SU-DHL-6 (cell line): Measurements from ENCODE around the gene ZNF317.

Source experiments
- H2AFZ ChIP-seq: fragments of 200-600 bp; sonication (generic); 2 replicates; pipeline ENCODE4 v1.6.1; 2014; ENCODE audit warnings: low read depth, mild to moderate bottlenecking, moderate library complexity, mixed read lengths, antibody characterized with exemption, low read length; ENCODE audit not compliant: severe bottlenecking
- H3F3A ChIP-seq: fragments of 200-600 bp; shearing (Covaris generic); 2 replicates; pipeline ENCODE4 v1.6.0; 2016; ENCODE audit warnings: antibody characterized with exemption, mild to moderate bottlenecking; ENCODE audit not compliant: insufficient read depth
- H3K27ac ChIP-seq: fragments of 200-600 bp; sonication (generic); 2 replicates; pipeline ENCODE4 v1.5.1; 2016; ENCODE audit warnings: low read depth, mild to moderate bottlenecking, low read length, moderate library complexity, mixed read lengths
- H3K27me3 ChIP-seq: fragments of 200-600 bp; sonication (generic), shearing (Covaris generic); 2 replicates; pipeline ENCODE4 v1.6.0; 2014; ENCODE audit warnings: mild to moderate bottlenecking, low read length
- H3K36me3 ChIP-seq: fragments of 200-600 bp; sonication (generic); 2 replicates; pipeline ENCODE4 v1.6.1; 2014; ENCODE audit warnings: mild to moderate bottlenecking, low read length, mixed read lengths
- H3K4me2 ChIP-seq: fragments of 300-600, 200-600 bp; shearing (Covaris generic), sonication (generic); 2 replicates; pipeline ENCODE4 v1.6.0; 2014; ENCODE audit warnings: low read length, low read depth, mild to moderate bottlenecking; ENCODE audit not compliant: poor library complexity, severe bottlenecking
- H3K4me3 ChIP-seq: fragments of 200-600 bp; sonication (generic); 2 replicates; pipeline ENCODE4 v1.5.1; 2014; ENCODE audit warnings: antibody characterized with exemption, low read length, mild to moderate bottlenecking, mixed read lengths; ENCODE audit not compliant: insufficient read depth, poor library complexity, severe bottlenecking
- H3K79me2 ChIP-seq: fragments of 200-600 bp; sonication (generic); 2 replicates; pipeline ENCODE4 v1.6.1; 2014; ENCODE audit warnings: mild to moderate bottlenecking, low read length, moderate library complexity; ENCODE audit not compliant: insufficient read depth
- H3K9ac ChIP-seq: fragments of 200-600 bp; sonication (generic); 2 replicates; pipeline ENCODE4 v1.7.0; 2014; ENCODE audit warnings: mild to moderate bottlenecking, low read length
- H3K9me2 ChIP-seq: fragments of 200-600 bp; sonication (generic); replicated peaks from 2 replicates; pipeline ENCODE4 v1.6.1; 2014; ENCODE audit warnings: low read length; ENCODE audit not compliant: insufficient read depth
- H3K9me3 ChIP-seq: fragments of 200-600 bp; sonication (generic); 2 replicates; pipeline ENCODE4 v1.6.1; 2014; ENCODE audit warnings: low read length, mixed read lengths; ENCODE audit not compliant: insufficient read depth
- H4K20me1 ChIP-seq: fragments of 200-600 bp; sonication (generic); 2 replicates; pipeline ENCODE4 v1.6.1; 2014; ENCODE audit warnings: low read depth, mild to moderate bottlenecking, antibody characterized with exemption, low read length, moderate library complexity, mixed read lengths
- EZH2phosphoT487 ChIP-seq: fragments of 200-600 bp; sonication (generic), shearing (Covaris generic); conservative IDR thresholded peaks from 2 replicates; pipeline ENCODE4 v1.6.1; 2018; ENCODE audit warnings: mild to moderate bottlenecking, antibody characterized with exemption, low read length, moderate library complexity, mixed read lengths
- TF ChIP-seq, protein P1 (sequence below): fragments of 200-600 bp; sonication (generic); IDR thresholded peaks from one replicate; pipeline ENCODE4 v1.5.1; 2017; ENCODE audit warnings: antibody characterized with exemption, mild to moderate bottlenecking, low read length, moderate library complexity; ENCODE audit not compliant: insufficient read depth, poor library complexity, severe bottlenecking

Gene ZNF317

GRCh38 chr19:9140159-9140874 lies at the start of gene ZNF317:
TSS of gene ZNF317 (plus strand) at chr19:9140397. CDS start at chr19:9156017, 15,620 bp downstream.
- peak within 1 kb of the TSS; percentile 53 for H3K27ac ChIP-seq
- 0 out of 2 replicates have a peak, but pooled peaks cover 4% of the 10 kb centered on the region for H4K20me1 ChIP-seq

DNA sequence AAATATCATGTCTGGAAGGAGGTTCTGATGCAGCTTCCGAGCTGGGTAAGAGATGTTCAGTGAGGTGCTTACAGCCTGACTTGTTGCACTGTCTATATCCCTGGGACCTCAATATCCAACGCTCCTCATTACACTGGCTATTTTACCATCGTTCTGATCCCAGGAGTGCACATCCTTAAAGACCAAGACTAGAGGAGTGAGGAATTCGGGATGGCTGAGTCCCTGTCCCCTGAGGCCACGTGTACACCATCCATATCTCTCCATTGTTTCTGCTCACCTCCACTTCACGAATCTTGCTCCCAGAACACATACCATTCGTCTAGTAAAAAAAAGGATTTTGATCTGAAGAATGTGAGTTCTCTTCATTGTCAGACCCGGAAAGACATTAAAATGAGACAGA lies 32.8 kb upstream of the ZNF317 start, which contains the start of gene OR7G2:
Gene OR7G2, minus strand, starts transcription at position 101 of the 400 bp plus-strand sequence. CDS start 4,232 bp downstream, outside the sequence.
- H4K20me1 ChIP-seq = no peaks in the 10 kb centered on the region
- no peaks in the 10 kb centered on the region for H3K9me3 ChIP-seq
- no peak within 1 kb of the TSS for H3K27ac ChIP-seq
- no peaks in the 10 kb centered on the region for H3K9me2 ChIP-seq
- H3K4me3 ChIP-seq = no peak within 1 kb of the TSS
- H3K4me2 ChIP-seq = no peak within 1 kb of the TSS
- TF ChIP-seq, protein P1, sequence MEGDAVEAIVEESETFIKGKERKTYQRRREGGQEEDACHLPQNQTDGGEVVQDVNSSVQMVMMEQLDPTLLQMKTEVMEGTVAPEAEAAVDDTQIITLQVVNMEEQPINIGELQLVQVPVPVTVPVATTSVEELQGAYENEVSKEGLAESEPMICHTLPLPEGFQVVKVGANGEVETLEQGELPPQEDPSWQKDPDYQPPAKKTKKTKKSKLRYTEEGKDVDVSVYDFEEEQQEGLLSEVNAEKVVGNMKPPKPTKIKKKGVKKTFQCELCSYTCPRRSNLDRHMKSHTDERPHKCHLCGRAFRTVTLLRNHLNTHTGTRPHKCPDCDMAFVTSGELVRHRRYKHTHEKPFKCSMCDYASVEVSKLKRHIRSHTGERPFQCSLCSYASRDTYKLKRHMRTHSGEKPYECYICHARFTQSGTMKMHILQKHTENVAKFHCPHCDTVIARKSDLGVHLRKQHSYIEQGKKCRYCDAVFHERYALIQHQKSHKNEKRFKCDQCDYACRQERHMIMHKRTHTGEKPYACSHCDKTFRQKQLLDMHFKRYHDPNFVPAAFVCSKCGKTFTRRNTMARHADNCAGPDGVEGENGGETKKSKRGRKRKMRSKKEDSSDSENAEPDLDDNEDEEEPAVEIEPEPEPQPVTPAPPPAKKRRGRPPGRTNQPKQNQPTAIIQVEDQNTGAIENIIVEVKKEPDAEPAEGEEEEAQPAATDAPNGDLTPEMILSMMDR = no peak
- no peak for TF ChIP-seq EZH2phosphoT487
- no peaks in the 10 kb centered on the region for H3K79me2 ChIP-seq
- no peak within 1 kb of the TSS for H3K9ac ChIP-seq
- no peaks in the 10 kb centered on the region for H3K27me3 ChIP-seq
- H3K36me3 ChIP-seq = no peaks in the 10 kb centered on the region
- no peaks in the 10 kb centered on the region for H3F3A ChIP-seq
- no peak within 1 kb of the TSS for H2AFZ ChIP-seq

More at GRCh38 chr19:9140159-9140874, at the start of gene ZNF317:
- Histone ChIP-seq H3K9me2 (no peaks in the 10 kb centered on the region), H2AFZ (peak within 1 kb of the TSS; percentile 87), H3K27me3 (no peaks in the 10 kb centered on the region), H3K9ac (peak within 1 kb of the TSS; percentile 97), H3K79me2 (peaks cover 52% of the 10 kb centered on the region), H3F3A (peaks cover 3% of the 10 kb centered on the region; the same call in 1 of the 2 replicates), H3K36me3 (peaks cover 35% of the 10 kb centered on the region), H3K9me3 (peaks cover 20% of the 10 kb centered on the region), H3K4me2 (peak within 1 kb of the TSS; percentile 84), H3K4me3 (peak within 1 kb of the TSS; percentile 91)
- TF ChIP-seq, protein P1 = no peak
- TF ChIP-seq EZH2phosphoT487 = no peak

GRCh38 chr19:9109959-9110358 lies 30.2 kb upstream of the ZNF317 start:
- no peak overlapping the region for H3K27ac ChIP-seq
- no peaks in the 10 kb centered on the region for H3F3A ChIP-seq
- no peaks in the 10 kb centered on the region for H3K79me2 ChIP-seq
- H3K27me3 ChIP-seq = no peaks in the 10 kb centered on the region
- no peak for TF ChIP-seq EZH2phosphoT487
- TF ChIP-seq, protein P1 = no peak
- H3K4me2 ChIP-seq = no peak overlapping the region
- H3K36me3 ChIP-seq = no peaks in the 10 kb centered on the region
- H2AFZ ChIP-seq = no peak overlapping the region
- H3K9ac ChIP-seq = no peak overlapping the region
- H3K9me2 ChIP-seq = no peaks in the 10 kb centered on the region
- no peaks in the 10 kb centered on the region for H3K9me3 ChIP-seq
- H3K4me3 ChIP-seq = no peak overlapping the region
- no peaks in the 10 kb centered on the region for H4K20me1 ChIP-seq
